IPS-NIHi7 (cell line): ENCODE results near the gene ARSA.
"Not testable (repeated sequence)": the region's sequence is repeated elsewhere in the genome, so short reads cannot be mapped to it uniquely, and the experiment has no call there.

Experiments used
- DNase-seq: peaks from one replicate; pipeline ENCODE4 v3.0.0; 2012; ENCODE audit warnings: mixed read lengths; ENCODE audit errors: extremely low spot score

The ARSA gene

DNA sequence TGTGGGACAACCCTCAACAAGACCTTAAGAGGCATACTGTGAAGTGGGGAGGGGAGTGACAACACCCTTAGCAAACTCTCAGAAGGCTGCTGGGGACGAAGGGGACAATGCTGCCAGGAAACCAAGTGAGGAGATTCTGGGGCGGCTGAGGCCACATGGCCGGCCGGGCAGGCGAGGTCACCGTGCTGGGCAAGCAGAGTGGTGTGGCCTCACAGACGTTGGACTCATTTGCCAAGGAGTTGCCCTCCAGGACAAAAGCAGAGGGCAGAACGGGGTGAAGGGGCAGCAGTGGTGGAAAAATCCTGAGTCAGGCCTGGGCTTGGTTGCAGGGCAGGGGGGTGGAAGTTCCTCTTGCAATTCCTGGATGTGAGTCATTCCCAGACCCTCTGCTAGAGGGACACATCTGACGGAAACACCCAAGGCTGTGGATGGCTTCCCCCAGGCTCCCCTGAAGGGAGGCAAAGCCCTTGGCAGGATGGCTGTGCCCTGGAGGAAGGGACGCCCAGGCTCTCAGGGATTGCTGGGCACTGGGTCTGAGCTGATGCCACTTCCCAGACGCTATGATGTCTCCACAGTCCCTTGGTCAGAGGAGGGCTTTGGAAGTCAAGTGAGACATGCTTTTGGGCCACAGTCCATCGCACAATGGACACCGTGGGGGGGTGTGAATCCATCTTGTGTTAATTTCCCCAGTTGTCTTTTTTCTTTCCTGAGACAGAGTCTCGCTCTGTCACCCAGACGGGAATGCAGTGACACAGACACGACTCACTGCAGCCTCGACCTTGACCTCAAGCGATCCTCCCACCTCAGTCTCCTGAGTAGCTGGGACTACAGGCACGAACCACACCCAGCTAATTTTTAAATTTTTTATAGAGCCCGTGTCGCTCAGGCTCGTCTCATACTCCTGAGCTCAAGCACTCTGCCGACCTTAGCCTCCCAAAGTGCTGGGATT is 28.4 kb upstream of the ARSA start:
- DNase-seq, result peak; percentile 60

DNA sequence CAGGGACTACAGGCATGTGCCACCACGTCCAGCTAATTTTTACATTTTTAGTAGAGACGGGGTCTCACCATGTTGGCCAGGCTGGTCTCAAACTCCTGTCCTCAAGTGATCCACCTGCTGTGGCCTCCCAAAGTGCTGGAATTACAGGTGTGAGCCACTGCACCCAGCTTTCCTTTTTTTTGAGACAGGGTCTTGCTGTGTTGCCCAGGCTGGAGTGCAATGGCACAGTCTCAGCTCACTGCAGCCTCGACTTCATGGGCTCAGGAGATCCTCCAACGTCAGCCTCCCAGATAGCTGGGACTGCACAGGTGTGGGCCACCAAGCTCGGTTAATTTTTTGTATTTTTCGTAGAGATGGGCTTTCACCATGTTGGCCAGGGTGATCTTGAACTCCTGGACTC is 26.7 kb upstream of the ARSA start:
- DNase-seq, result not testable (repeated sequence)

DNA sequence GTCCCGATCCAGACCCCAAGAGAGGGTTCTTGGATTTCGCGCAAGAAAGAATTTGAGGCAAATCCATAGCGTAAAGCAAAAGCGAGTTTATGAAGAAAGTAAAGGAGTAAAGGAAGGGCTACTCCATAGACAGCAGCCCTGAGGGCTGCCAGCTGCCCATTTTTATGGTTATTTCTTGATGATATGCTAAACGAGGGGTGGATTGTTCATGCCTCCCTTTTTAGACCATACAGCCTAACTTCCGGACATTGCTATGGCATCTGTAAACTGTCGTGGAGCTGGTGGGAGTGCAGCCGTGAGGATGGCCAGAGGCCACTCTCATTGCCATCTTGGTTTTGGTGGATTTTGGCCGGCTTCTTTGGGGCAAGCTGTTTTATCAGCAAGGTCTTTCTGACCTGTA is 25.3 kb upstream of the ARSA start:
- DNase-seq, result no peak

DNA sequence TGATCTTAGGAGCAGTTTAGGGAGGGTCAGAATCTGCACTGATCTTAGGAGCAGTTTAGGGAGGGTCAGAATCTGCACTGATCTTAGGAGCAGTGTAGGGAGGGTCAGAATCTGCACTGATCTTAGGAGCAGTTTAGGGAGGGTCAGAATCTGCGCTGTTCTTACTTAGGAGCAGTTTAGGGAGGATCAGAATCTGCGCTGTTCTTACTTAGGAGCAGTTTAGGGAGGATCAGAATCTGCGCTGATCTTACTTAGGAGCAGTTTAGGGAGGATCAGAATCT is 15.8 kb upstream of the ARSA start:
- DNase-seq, result not testable (repeated sequence)

DNA sequence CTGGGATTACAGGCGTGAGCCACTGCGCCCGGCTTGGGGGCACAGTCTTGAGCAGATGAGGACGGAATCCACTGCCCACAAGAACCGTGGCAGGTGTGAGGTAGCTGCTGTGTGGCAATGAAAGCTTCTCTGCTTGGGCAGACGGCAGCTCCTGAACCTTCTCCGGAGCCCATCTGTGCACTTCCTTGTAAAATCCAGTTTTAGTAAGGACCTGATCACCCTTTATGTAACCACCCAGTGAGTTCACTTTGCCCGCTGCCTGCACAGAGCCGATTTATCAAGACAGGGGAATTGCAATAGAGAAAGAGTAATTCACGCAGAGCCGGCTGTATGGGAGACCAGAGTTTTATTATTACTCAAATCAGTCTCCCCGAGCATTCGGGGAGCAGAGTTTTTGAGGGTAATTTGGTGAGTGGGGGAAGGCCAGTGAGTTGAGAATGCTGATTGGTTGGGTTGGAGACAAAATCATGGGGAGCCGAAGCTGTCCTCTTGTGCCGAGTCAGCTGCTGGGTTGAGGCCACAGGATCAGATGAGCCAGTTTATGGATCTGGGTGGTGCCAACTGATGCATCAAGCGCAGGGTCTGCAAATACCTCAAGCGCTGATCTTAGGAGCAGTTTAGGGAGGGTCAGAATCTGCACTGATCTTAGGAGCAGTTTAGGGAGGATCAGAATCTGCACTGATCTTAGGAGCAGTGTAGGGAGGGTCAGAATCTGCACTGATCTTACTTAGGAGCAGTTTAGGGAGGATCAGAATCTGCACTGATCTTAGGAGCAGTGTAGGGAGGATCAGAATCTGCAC is 15.3 kb upstream of the ARSA start:
- not testable (repeated sequence) for DNase-seq

DNA sequence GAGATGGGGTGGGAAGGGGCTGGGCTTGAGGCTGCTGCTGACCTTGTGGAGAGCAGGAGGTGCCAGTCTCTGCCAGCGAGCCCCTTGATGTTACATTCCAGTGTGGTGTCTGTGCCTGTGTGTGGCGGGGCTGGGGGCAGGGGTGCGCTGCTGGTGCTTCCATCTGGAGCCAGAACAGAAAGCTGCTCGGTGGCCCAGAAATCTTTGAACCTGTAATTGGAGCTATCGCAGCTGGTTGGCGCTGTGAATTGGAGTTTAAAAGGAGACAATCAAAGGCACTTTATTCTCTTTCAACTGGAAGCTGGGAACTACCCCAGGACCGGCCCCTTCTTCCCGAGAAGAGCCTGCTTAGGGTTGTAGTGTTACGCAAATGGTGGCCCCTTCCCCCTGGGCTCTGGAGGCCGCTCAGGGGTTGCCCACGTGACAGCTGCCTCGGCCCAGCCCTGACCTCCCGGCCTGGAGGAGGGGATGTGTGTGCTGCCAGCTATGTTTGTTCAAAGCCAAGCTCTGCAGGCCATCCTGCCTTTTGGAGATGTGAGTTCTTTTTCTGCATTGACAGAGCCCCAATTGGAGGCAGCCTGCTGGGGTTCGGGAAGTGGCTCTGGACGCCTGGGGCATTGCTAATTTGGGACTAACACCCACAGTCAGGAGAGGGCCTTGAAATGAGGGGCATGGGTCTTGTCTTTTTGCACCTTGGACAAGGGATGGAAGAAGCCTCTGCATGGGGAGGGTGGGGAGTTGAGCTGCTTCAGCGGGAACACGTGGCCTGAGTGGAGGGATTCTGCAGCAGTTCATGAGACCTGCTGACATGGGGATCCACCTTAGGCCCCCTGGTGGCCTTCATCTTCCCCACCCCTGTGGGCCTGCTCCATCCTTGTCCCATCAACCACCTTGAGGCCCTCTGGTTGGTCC is 14.0 kb upstream of the ARSA start:
- peak; percentile 89 for DNase-seq

DNA sequence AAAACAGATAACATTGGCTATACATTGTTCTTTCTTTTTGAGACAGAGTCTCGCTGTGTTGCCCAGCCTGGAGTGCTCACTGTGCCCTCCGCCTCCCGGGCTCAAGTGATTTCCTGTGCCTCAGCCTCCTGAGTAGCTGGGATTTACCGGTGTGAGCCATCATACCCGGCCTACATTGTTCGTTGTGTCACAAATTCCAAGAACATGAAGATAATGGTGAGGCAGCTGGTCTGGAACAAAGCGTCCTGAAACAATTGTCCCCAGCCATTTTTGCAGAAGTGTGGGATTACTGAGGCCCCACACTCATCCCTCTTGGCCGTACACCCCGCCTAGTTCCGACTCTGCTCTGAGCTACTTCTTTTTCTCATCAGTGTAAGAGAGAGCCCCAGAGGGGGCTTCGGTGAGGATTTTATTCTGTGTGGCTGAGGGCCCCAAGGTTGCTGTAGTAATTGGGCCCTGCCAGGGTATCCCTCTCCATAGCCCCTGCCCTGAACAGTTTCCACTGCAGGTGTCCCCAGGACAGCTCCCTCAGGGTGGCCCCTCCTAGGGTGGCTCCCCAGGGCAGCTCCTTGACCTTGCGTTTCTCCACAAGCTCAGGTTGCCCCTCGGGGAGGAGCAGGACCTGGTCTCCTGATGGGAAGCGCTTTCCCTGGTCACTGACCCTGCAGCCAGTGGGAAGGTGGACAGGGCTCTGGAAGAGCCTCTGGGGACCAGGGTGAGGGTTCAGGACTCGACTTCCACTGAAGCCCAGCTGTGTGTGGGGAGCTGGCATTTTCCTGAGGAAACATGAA is 13.1 kb upstream of the ARSA start:
- no peak for DNase-seq

DNA sequence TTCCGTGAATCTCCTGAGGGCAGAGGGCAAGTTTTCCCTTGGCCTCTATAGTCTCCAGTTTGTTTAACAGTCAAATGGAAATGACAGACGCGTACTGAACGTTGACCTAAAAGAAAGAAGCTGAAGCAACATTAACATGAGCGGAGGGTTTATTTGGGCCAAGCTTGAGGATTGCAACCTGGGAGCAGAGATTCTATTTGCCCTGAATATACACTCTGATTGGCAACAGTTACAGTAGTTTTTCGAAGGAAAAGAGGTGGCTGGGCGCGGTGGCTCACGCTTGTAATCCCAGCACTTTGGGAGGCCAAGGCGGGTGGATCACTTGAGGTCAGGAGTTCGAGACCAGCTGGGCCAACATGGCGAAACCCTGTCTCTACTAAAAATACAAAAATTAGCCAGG is 12.3 kb upstream of the ARSA start:
- not testable (repeated sequence) for DNase-seq

DNA sequence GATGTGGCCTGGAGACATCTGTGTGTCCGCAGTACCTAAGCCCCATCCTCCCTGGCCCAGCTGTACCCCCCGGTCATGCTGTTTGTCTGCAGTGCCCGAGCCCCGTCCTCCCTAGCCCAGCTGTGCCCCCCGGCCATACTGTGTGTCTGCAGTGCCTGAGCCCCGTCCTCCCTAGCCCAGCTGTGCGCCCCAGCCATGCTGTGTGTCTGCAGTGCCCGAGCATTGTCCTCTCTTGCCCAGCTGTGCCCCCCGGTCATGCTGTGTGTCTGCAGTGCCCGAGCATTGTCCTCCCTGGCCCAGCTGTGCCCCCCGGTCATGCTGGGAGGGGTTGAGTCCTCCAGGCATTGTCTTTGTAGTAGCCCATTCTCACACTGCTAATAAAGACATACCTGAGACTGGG is 7.6 kb upstream of the ARSA start:
- no peak for DNase-seq

DNA sequence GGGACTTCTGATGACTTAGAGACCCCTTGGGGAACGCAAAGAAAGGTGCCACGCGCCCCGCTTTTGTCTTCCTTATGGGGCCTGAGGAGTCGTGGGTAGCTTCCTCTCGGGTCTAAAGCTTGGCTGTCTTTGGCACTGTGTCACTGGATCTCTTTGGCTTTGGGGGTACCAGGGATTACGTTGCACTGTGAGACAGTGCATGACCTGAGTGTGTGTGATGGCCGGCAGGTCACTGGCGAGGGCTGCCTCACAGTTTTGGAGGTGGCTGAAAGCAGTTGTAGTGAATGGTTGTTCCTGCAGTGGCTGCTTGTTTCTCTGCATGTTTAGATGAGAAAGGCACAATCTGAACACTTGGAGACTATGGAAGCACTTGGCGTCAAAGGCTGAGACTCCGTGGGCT is 5.8 kb upstream of the ARSA start:
- no peak for DNase-seq

DNA sequence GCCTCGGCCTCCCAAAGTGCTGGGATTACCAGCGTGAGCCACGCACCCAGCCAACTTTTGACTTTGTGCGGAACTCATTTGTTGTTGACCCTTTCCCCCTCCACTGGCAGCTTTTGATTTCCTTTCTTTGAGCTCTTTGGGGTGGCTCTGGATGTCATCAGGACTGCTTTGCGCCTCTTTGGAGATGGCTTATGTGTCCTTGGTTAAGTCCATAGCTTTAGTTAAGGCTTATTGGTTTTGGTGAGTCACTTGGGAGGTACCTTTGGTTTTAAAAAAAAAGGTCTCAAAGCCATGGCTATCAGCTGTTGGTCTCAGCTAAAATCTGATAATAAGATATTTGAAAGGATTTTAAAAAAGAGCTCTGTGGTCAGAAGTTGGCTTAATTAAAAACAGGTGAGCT is 5.1 kb upstream of the ARSA start:
- DNase-seq, result no peak

DNA sequence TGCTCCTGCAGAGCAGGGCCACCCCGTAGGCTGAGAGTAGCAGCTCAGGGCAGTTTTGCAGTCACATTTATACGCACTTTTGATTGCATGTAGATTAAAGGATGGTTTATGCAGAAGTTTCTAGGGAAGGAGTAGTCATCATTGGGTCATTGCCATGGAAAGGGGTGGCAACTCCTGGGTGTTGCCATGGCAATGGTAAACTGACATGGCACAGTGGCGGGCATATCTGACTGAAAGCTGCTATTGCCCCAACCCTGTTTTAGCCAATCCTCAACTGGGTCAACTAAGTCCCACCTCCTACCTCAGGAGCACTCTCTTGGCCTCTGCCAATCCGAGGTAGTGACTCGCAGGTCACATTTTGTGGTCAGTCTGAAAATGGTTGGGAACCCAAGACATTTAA is 2.4 kb upstream of the ARSA start:
- no peak for DNase-seq

DNA sequence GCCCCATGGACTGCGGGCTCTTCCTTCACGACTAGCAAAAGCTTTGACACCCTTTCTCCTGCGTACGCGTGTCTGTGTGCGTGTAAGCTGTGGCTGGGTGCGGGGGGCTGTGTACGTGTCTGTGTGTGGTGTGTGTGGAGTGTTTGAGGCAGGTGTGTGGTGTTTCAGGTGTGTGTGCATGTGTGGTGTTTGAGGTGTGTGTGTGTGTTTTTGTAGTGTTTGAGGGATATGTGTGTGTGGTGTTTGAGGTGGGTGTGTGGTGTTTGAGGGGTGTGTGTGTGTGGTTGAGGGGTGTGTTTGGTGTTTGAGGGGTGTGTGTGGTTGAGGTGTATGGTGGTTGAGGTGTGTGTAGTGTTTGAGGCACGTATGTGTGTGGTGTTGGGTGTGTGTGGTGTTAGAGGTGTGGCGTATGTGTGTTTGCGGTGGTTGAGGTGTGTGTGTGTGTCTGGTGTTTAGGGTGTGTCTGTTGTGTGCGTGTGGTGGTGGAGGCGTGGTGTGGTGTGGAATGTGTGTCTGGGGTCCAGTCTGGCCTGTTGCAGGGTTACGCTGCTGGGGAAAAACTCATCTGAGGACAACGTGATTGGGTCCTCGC is 687 bp upstream of the ARSA start:
- DNase-seq, result no peak

DNA sequence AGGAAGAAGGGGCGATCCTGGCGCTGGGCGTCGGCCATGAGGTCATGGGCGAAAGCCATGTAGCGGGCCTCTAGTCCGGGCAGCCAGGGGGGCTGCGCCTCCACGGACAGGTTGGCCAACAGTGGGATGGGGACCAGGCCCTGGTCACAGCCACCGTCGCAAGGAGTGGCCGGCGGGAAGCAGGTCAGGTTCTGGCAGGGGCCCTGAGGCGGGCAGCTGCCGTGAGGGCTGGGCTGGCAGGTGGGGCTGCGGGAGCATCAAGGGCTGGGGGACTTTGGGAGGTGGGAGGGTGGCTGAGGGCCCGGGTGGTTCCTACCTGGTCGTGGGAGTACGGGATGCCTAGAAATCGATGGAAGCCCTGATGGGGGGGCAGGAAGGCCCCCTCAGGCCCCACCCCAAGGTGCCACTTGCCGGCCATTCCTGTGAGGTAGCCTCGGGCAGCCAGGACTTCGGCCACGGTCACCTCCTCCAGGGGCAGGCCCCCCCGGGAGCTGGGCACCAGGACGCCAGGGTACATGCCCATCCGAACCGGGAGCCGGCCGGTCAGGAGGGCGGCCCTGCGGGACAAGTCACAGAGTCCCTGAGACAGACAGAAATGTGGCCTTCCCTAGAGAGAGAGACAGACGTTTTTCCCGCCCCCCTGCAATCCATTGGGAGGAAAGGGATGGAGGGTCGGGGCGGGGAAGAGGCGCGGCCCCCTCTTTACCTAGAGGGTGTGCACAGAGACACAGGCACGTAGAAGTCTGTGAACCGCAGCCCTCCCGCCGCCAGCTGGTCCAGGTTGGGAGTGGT is 906 bp downstream of the ARSA start:
- DNase-seq, result no peak

DNA sequence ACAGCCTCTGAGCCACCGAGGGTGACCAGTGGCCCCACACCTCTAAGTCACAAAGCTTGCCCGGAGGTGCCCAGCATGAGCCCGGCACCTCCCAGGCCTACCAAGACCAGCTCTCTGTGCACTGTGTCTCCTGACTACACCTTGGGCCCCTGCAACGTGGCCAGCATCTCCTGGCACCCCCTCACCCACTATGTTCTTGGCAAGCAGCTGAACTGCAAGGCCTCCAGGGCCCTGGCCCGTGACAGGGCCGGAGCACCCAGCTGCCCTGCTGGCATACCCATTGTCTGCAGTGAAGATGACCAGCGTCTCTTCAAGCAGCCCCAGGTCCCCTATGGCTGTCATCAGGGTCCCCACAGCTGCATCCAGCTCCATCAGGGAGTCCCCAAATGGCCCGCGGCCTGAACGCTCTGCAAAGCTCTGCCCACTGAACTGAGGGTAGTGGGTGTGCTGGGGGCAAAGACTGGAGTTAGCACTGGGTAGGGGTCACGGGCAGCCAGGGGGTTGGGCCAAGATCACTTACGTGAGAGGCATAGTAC is 1.6 kb downstream of the ARSA start:
- no peak for DNase-seq

DNA sequence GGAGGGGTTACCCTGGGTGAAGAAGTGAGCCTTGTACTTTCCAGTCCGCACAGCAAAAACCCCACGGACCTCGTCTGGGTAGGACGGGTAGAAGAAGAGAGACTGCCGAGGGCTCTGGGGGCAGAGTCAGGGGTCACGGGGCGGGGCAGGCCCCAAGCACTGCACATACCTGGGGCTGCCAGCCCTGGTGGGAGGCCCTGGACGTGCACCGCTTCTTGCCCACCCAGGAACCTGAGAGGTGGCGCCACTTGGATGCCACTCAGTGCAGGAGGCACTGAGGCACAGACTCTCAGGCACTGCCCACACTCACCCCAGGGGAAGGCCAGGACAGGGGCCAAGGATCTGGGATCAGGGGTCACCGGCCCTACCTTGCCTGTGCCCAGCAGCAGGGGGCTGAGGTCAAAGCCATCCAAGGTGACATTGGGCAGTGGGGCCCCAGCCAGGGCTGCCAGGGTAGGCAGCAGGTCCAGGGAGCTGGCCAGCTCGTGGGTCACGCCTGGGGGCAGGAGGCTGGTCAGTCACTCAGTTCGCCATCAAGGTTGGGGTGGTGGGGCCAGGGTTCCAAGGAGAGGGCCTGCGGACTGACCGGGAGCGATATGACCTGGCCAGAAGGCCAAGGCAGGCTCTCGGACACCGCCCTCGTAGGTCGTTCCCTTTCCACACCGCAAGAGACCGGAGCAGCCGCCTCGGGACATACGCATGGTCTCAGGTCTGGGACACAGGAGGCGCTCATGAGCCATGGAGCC is 2.2 kb downstream of the ARSA start:
- DNase-seq, result no peak

DNA sequence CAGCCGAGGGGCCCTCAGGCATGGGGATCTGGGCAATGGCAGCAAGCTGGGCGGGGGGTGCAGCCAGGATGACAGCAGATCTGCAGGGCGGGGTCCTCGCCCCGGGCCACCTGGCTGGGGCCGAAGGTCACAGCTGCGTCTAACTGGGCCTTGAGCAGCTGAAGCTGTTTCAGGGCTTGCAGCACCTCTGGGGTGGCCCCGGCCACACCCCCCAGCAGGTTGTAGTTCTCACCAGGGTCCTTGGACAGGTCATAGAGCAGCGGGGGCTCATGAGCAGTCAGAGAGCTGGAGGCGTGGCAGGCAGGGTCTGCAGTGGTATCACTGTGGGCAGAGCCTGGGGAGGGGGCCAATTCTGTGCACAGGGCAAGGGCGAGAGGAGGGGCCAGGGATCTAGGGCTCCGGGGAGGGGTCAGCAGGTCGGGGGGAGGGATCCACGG is 2.8 kb downstream of the ARSA start:
- no peak for DNase-seq

DNA sequence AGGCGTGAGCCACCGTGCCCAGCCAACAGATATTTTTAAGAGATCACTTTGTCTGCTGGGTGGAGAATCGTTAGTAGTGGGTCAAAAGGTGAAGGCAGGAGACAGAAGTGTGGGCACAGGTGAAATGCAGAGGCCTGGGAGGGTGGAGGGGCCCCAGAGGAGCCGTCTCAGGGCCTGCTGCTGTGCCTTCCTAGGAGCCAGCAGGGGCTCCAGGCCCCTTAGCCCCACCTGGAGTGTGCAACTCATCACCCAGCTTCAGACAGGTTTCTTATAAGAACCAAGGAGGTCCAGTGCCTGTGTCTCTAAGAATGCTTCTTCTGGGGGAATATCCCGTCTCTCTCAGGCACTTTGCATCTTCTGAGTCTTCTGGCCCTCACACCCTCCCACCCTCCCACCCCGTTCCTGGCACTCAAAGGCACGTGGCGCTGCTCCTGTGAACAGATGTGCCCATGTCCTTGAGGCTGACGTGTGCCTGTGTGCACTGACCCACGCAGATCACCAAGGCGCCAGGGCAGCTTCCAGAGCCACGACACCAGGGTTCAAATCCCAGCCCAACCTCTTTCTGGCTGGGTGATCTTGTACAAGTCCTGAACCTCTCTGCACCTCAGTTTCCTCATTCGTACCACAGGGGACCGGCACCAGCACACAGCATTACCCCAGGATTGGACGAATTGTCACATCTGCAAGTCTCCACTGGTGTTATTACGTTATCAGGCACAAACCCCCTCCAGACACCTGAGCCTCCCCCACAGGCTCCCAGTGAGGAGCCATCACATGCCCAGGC is 3.4 kb downstream of the ARSA start:
- DNase-seq, result no peak
